Measurements from ENCODE around the gene TCTN2. TPM values are rescaled to one million over a fixed set of nuclear protein-coding genes. Genes with fewer than 3 reads are reported as not detected.

The TCTN2 gene
- total RNA-seq, 1 experiment from 2014 or later = 14.7 TPM

- TF ChIP-seq, protein P1, sequence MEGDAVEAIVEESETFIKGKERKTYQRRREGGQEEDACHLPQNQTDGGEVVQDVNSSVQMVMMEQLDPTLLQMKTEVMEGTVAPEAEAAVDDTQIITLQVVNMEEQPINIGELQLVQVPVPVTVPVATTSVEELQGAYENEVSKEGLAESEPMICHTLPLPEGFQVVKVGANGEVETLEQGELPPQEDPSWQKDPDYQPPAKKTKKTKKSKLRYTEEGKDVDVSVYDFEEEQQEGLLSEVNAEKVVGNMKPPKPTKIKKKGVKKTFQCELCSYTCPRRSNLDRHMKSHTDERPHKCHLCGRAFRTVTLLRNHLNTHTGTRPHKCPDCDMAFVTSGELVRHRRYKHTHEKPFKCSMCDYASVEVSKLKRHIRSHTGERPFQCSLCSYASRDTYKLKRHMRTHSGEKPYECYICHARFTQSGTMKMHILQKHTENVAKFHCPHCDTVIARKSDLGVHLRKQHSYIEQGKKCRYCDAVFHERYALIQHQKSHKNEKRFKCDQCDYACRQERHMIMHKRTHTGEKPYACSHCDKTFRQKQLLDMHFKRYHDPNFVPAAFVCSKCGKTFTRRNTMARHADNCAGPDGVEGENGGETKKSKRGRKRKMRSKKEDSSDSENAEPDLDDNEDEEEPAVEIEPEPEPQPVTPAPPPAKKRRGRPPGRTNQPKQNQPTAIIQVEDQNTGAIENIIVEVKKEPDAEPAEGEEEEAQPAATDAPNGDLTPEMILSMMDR (IDR thresholded peaks at IDR 0.05) = no peak
- TF ChIP-seq SIN3A (IDR thresholded peaks at IDR 0.05; ENCODE audit: borderline replicate concordance, insufficient read depth, low read depth, low read length) (no peak), REST (IDR thresholded peaks at IDR 0.05; ENCODE audit: insufficient read depth in 1 of 2, low read depth in 2 of 2, low read length in 1 of 2) (no peak), TCF7L2 (IDR thresholded peaks at IDR 0.05; ENCODE audit: low read depth, low read length) (no peak), POLR2AphosphoS5 (IDR thresholded peaks at IDR 0.05; ENCODE audit: low read depth, low read length) (no peak)
- H3K4me1 ChIP-seq (ENCODE audit: control insufficient read depth, insufficient read depth, low read length) = no peaks in the 10 kb centered on the region
- intact Hi-C loops (cut with micrococcal nuclease; ENCODE audit: unreplicated experiment) (no loop called here), in situ Hi-C loops (cut with HindIII; ENCODE audit: low pct_unique_long_range_greater_than_20kb, low sequenced_read_pairs) (no loop called here)
- H3K27me3 ChIP-seq (ENCODE audit: control insufficient read depth, insufficient read depth, low read length) = no peaks in the 10 kb centered on the region
- no peaks in the 10 kb centered on the region for H3K9me3 ChIP-seq (ENCODE audit: control insufficient read depth, insufficient read depth, low read depth, low read length)
- DNase-seq (ENCODE audit: low read depth, low spot score) = no peak
- H3K36me3 ChIP-seq (ENCODE audit: control insufficient read depth, insufficient read depth, low read length) = peaks cover 15% of the 10 kb centered on the region; the same call in 1 of the 2 replicates
- H3K4me3 ChIP-seq (ENCODE audit: low read depth in 2 of 2, low read length in 2 of 2) = no peak overlapping the region
- POLR2A ChIA-PET = interaction anchor here (0.6 to 0.9 kb wide), 2 partner anchors 36 to 594 kb away, joined by 4 to 11 read pairs; no protein-coding TSS in a partner anchor
- BruUV-seq (replicated peaks) = no TSS peak
- H3K27ac ChIP-seq (ENCODE audit: low read length) = no peak overlapping the region
- no peak for ATAC-seq
- CTCF ChIA-PET = no interaction called here
Observed at GRCh38 chr12:123643911-123644310, 27.0 kb upstream of the TCTN2 start.

- ATAC-seq = no peak
- ChIA-PET POLR2A (no interaction called here), CTCF (no interaction called here)
- intact Hi-C loops (cut with micrococcal nuclease; ENCODE audit: unreplicated experiment) = no loop called here
- H3K4me1 ChIP-seq (ENCODE audit: control insufficient read depth, insufficient read depth, low read length) = no peaks in the 10 kb centered on the region
- TF ChIP-seq REST (IDR thresholded peaks at IDR 0.05; ENCODE audit: insufficient read depth in 1 of 2, low read depth in 2 of 2, low read length in 1 of 2) (no peak), TCF7L2 (IDR thresholded peaks at IDR 0.05; ENCODE audit: low read depth, low read length) (no peak), POLR2AphosphoS5 (IDR thresholded peaks at IDR 0.05; ENCODE audit: low read depth, low read length) (no peak), SIN3A (IDR thresholded peaks at IDR 0.05; ENCODE audit: borderline replicate concordance, insufficient read depth, low read depth, low read length) (no peak)
- TF ChIP-seq, protein P1 (IDR thresholded peaks at IDR 0.05) = no peak
- H3K9me3 ChIP-seq (ENCODE audit: control insufficient read depth, insufficient read depth, low read depth, low read length) = no peaks in the 10 kb centered on the region
- H3K36me3 ChIP-seq (ENCODE audit: control insufficient read depth, insufficient read depth, low read length) = peaks cover 15% of the 10 kb centered on the region; the same call in 1 of the 2 replicates
- no peak for DNase-seq (ENCODE audit: low read depth, low spot score)
- H3K27ac ChIP-seq (ENCODE audit: low read length) = no peak overlapping the region
- in situ Hi-C loops (cut with HindIII; ENCODE audit: low pct_unique_long_range_greater_than_20kb, low sequenced_read_pairs) = no loop called here
- H3K4me3 ChIP-seq (ENCODE audit: low read depth in 2 of 2, low read length in 2 of 2) = no peak overlapping the region
- BruUV-seq (replicated peaks) = no TSS peak
- H3K27me3 ChIP-seq (ENCODE audit: control insufficient read depth, insufficient read depth, low read length) = no peaks in the 10 kb centered on the region
Observed at GRCh38 chr12:123645380-123645779, 25.5 kb upstream of the TCTN2 start.
